Mesothelial cell of epicardium (in vitro differentiated cells): ENCODE results near the gene LITAF. TPM values are rescaled to one million over a fixed set of nuclear protein-coding genes. Genes with fewer than 3 reads are reported as not detected.

ENCODE experiments used
- DNase-seq, 2 experiments: peaks; one replicate each; pipeline ENCODE4 v3.0.0; 2021; ENCODE audit warnings: low spot score in 2 of 2; ENCODE audit not compliant: unreplicated experiment in 2 of 2
- H3K27ac Mint-ChIP-seq: 2 replicates; pipeline ENCODE4 v1.8.0; 2021; ENCODE audit warnings: mixed read lengths
- H3K27me3 Mint-ChIP-seq: 2 replicates; pipeline ENCODE4 v1.8.0; 2021; ENCODE audit warnings: low read depth, mixed read lengths
- H3K36me3 Mint-ChIP-seq: 2 replicates; pipeline ENCODE4 v1.8.0; 2021; ENCODE audit warnings: mixed read lengths
- H3K4me1 Mint-ChIP-seq: 2 replicates; pipeline ENCODE4 v1.8.0; 2021; ENCODE audit warnings: mixed read lengths
- H3K4me3 Mint-ChIP-seq: 2 replicates; pipeline ENCODE4 v1.8.0; 2021; ENCODE audit warnings: mild to moderate bottlenecking, moderate library complexity, mixed read lengths
- H3K9me3 Mint-ChIP-seq: 2 replicates; pipeline ENCODE4 v1.8.0; 2021; ENCODE audit warnings: mixed read lengths
- CTCF ChIP-seq: fragments of 200-600 bp; sonication (generic); IDR thresholded peaks from one replicate; pipeline ENCODE4 v1.5.0; 2021; ENCODE audit warnings: antibody characterized with exemption; ENCODE audit not compliant: unreplicated experiment
- total RNA-seq: library from RNA; stranded (reverse); gene quantifications from 3 replicates; pipeline ENCODE4 v1.2.1, GENCODE V29; 2021

Gene LITAF
- total RNA-seq, 1 donor from 2014 or later = 60.8 TPM

GRCh38 chr16:11524098-11524760, 62.5 kb downstream of the LITAF start:
- DNase-seq = no peak
- no peak overlapping the region for H3K27ac Mint-ChIP-seq
- H3K27me3 Mint-ChIP-seq = peaks cover 21% of the 10 kb centered on the region
- no peak overlapping the region for H3K4me3 Mint-ChIP-seq
- no peak for TF ChIP-seq CTCF
- H3K4me1 Mint-ChIP-seq = no peaks in the 10 kb centered on the region
- peaks cover 1% of the 10 kb centered on the region for H3K36me3 Mint-ChIP-seq
- H3K9me3 Mint-ChIP-seq = peaks cover 13% of the 10 kb centered on the region

- Mint-ChIP-seq H3K4me1 (no peaks in the 10 kb centered on the region), H3K9me3 (peaks cover 13% of the 10 kb centered on the region), H3K4me3 (no peak overlapping the region), H3K36me3 (peaks cover 1% of the 10 kb centered on the region), H3K27me3 (peaks cover 5% of the 10 kb centered on the region), H3K27ac (no peak overlapping the region)
- no peak for DNase-seq
- TF ChIP-seq CTCF = no peak
These were observed 65.7 kb downstream of the LITAF start for GRCh38 chr16:11521055-11521454.

- H3K4me3 Mint-ChIP-seq = no peak overlapping the region
- H3K4me1 Mint-ChIP-seq = no peaks in the 10 kb centered on the region
- no peak overlapping the region for H3K27ac Mint-ChIP-seq
- H3K9me3 Mint-ChIP-seq = peaks cover 13% of the 10 kb centered on the region
- H3K36me3 Mint-ChIP-seq = peaks cover 1% of the 10 kb centered on the region
- H3K27me3 Mint-ChIP-seq = peaks cover 4% of the 10 kb centered on the region
- no peak for TF ChIP-seq CTCF
- DNase-seq = no peak
These were observed 66.3 kb downstream of the LITAF start for GRCh38 chr16:11520442-11520841.

GRCh38 chr16:11517961-11518360, 68.8 kb downstream of the LITAF start:
- Mint-ChIP-seq H3K36me3 (peaks cover 1% of the 10 kb centered on the region), H3K27ac (no peak overlapping the region), H3K27me3 (no peaks in the 10 kb centered on the region), H3K4me3 (no peak overlapping the region), H3K4me1 (no peaks in the 10 kb centered on the region), H3K9me3 (peaks cover 13% of the 10 kb centered on the region)
- DNase-seq = no peak
- no peak for TF ChIP-seq CTCF

- no peak for TF ChIP-seq CTCF
- H3K4me1 Mint-ChIP-seq = no peaks in the 10 kb centered on the region
- DNase-seq = no peak
- H3K4me3 Mint-ChIP-seq = no peak overlapping the region
- no peaks in the 10 kb centered on the region for H3K27me3 Mint-ChIP-seq
- H3K27ac Mint-ChIP-seq = no peak overlapping the region
- H3K36me3 Mint-ChIP-seq = peaks cover 1% of the 10 kb centered on the region
- peaks cover 3% of the 10 kb centered on the region for H3K9me3 Mint-ChIP-seq
These were observed 70.9 kb downstream of the LITAF start for GRCh38 chr16:11515540-11516430.
